Measurements from ENCODE around the gene EVC. TPM values are rescaled to one million over a fixed set of nuclear protein-coding genes. Genes with fewer than 3 reads are reported as not detected.

Gene EVC
- total and polyA plus RNA-seq, 8 donors, result 18.8 to 36.2 (median 31.3) TPM

DNA sequence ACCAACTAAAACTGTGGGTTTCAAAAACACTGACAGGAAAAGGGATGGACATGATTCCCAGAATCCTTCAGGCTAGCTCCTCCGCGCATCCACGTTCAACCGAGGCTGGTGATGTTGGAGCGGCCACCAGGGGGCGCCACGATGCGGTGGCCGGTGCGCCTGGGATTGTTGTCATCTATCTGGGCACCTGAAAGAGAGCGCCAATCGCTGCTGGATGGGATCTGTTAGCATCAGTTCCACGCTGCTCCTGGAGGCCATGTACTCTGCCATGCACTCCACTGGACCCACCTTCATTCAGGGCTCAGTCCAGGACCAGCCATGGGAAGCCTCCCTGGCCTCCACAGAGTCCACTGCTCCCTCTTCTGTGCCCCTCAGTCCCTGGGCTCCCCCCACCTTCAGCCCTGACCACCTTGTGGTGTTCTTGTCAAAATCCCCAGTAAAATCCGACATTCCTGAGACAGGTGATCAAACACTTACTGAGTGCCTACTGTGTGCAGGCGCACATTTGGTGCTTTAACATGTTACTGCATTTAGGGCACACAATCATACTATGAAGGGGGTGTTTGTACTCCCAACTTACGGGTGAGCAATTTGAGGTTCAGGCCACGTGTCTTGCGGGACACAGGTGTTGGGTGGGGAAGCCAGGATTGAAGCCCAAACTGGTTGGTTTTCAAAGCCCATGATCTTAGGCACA lies 110.8 kb downstream of the EVC start:
- intact Hi-C loops (cut with DNase I), result loop anchor here in 1 of 2 donors (10.0 kb wide), 1 partner anchor 163 kb away; no protein-coding TSS in a partner anchor

DNA sequence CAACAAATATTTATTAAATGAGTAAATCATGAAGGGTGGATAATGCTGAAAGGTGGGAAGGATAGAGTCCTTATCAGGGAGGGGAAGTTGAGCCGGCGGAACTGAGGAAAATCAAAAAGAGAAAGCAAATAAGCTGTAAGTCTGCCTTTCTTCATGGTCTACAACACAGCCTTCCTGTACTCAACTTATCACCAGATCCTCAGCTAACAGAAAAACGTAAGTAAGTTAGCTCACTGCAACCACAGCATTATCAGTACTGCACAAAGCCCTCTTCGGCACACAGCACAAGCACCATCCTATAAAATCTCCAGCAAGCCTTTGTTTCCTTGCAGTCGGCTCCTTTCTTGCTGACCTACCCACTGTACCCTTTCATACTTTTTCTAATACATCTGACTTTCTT lies 111.6 kb downstream of the EVC start:
- intact Hi-C loops (cut with DNase I), result loop anchor here in 1 of 2 donors (10.0 kb wide), 1 partner anchor 162 kb away; no protein-coding TSS in a partner anchor
- no peaks in the 10 kb centered on the region for H3K27me3 ChIP-seq
- H3K4me1 ChIP-seq, result peaks cover 0 to 7% of the 10 kb centered on the region in 2 donors
- ATAC-seq, result no peak
- peaks cover 0 to 20% of the 10 kb centered on the region in 2 donors for H3K36me3 ChIP-seq
- DNase-seq, result no peak
- no peak overlapping the region for H3K4me3 ChIP-seq
- TF ChIP-seq, protein P1, sequence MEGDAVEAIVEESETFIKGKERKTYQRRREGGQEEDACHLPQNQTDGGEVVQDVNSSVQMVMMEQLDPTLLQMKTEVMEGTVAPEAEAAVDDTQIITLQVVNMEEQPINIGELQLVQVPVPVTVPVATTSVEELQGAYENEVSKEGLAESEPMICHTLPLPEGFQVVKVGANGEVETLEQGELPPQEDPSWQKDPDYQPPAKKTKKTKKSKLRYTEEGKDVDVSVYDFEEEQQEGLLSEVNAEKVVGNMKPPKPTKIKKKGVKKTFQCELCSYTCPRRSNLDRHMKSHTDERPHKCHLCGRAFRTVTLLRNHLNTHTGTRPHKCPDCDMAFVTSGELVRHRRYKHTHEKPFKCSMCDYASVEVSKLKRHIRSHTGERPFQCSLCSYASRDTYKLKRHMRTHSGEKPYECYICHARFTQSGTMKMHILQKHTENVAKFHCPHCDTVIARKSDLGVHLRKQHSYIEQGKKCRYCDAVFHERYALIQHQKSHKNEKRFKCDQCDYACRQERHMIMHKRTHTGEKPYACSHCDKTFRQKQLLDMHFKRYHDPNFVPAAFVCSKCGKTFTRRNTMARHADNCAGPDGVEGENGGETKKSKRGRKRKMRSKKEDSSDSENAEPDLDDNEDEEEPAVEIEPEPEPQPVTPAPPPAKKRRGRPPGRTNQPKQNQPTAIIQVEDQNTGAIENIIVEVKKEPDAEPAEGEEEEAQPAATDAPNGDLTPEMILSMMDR (IDR thresholded peaks at IDR 0.05), result no peak
- no peak overlapping the region for H3K27ac ChIP-seq
- H3K9me3 ChIP-seq, result no peaks in the 10 kb centered on the region

More for the DNA sequence above, 110.8 kb downstream of the EVC start:
- TF ChIP-seq, protein P1 (IDR thresholded peaks at IDR 0.05), result peak; percentile 50 to 67
- no peaks in the 10 kb centered on the region for H3K27me3 ChIP-seq
- H3K9me3 ChIP-seq, result no peaks in the 10 kb centered on the region
- peaks cover 0 to 20% of the 10 kb centered on the region in 2 donors for H3K36me3 ChIP-seq
- no peak for ATAC-seq
- H3K4me1 ChIP-seq, result peaks cover 0 to under 1% of the 10 kb centered on the region in 2 donors
- no peak overlapping the region for H3K27ac ChIP-seq
- H3K4me3 ChIP-seq, result no peak overlapping the region
- peak in 1 of 4 donors; percentile 72 for DNase-seq

DNA sequence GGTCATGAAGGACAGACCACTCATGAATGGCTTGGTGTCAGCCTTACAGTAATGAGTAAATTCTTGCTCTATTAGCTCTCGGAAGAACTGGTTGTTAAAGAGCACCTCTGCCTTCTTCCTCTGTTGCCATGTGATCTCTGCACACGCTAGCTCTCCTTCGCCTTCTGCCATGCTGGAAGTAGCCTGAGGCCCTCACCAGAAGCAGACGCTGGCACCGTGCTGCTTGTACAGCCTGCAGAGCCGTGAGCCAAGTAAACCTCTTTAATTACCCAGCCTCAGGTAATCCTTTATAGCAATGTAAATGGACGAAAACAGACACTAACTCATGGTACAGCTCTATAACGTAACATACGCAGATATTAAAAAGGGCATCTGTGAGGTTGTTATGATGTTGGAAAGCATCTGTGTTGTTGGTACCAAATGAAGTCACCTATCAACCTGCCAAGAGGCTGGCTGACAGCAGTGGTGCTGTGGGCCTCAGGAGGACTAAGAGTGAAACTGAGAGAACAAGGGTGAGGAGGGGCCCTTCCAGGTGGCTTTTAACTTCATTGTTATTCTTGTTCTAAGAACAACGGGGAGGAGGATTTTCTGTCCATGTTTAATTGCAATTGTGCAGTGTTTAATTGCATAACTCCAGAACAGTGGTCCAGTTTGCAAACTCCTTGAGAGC lies 112.7 kb downstream of the EVC start:
- intact Hi-C loops (cut with DNase I), result loop anchor here in 1 of 2 donors (10.0 kb wide), 1 partner anchor 161 kb away; no protein-coding TSS in a partner anchor
- DNase-seq (peak in 1 of 4 donors; percentile 39), ATAC-seq (no peak)
- Histone ChIP-seq H3K27ac (no peak overlapping the region), H3K9me3 (no peaks in the 10 kb centered on the region), H3K36me3 (peaks cover 0 to 16% of the 10 kb centered on the region in 2 donors), H3K4me3 (no peak overlapping the region), H3K27me3 (no peaks in the 10 kb centered on the region), H3K4me1 (peaks cover 0 to 14% of the 10 kb centered on the region in 2 donors)
- TF ChIP-seq, protein P1 (IDR thresholded peaks at IDR 0.05), result no peak

DNA sequence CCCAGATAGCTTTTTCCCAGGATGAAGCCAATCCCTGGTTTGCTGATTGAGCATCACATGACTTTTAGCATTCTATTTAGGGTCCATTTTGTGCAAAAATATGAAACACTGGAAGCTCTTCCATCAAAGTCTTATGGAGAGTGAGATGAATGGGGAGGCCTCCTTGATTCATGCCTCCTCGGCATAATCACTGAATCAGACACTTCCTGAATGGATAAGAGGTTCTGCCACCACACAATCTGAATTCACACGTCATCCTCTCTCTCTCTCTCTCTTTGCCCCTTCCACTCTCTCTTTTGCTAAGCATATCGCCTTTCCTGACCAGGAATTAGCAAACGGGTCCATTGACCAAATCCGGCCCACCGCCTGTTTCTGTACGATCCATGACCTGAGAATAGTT lies 113.2 kb downstream of the EVC start:
- H3K4me1 ChIP-seq, result peaks cover 0 to 14% of the 10 kb centered on the region in 2 donors

More for the DNA sequence above, 113.2 kb downstream of the EVC start:
- ATAC-seq, result no peak
- Histone ChIP-seq H3K9me3 (no peaks in the 10 kb centered on the region), H3K4me3 (no peak overlapping the region), H3K36me3 (peaks cover 0 to 16% of the 10 kb centered on the region in 2 donors), H3K27ac (no peak overlapping the region), H3K27me3 (no peaks in the 10 kb centered on the region)
- TF ChIP-seq, protein P1 (IDR thresholded peaks at IDR 0.05), result no peak
- intact Hi-C loops (cut with DNase I), result loop anchor here in 1 of 2 donors (10.0 kb wide), 1 partner anchor 161 kb away; no protein-coding TSS in a partner anchor
- DNase-seq, result no peak

Data from left lung (tissue), 10 donors.